ENCODE data around the gene PDGFD.

GRCh38 chr11:104054911-104055529 lies 108.9 kb downstream of the PDGFD start:
- TF ChIP-seq TAF1 (IDR thresholded peaks at IDR 0.05; ENCODE audit: low read depth) (no peak), POLR2AphosphoS5 (IDR thresholded peaks at IDR 0.05) (no peak), CTCF (IDR thresholded peaks at IDR 0.05; ENCODE audit: poor library complexity, severe bottlenecking) (no peak), REST (IDR thresholded peaks at IDR 0.05; ENCODE audit: borderline replicate concordance) (no peak), EZH2 (IDR thresholded peaks at IDR 0.05; ENCODE audit: borderline replicate concordance, insufficient read depth, low read length, poor library complexity, severe bottlenecking) (no peak), SMC3 (conservative IDR thresholded peaks at IDR 0.05; ENCODE audit: poor library complexity) (no peak)

Measured in neural cell (in vitro differentiated cells).